HEK293T (cell line): ENCODE results near the gene DDIT3.
"Not testable (repeated sequence)": the region's sequence is repeated elsewhere in the genome, so short reads cannot be mapped to it uniquely, and the experiment has no call there.

Experiments used
- CTCF ChIA-PET: fragments of 350-600 bp; formaldehyde crosslinking; extraction: SDS; loops from one replicate; lab custom pipeline; 2021; ENCODE audit warnings: antibody characterized with exemption, inconsistent platforms; lab: Yijun Ruan, JAX
- POLR2A ChIA-PET: fragments of 350-600 bp; formaldehyde crosslinking; extraction: SDS; loops from one replicate; lab custom pipeline; 2020; ENCODE audit warnings: antibody characterized with exemption, inconsistent platforms; lab: Yijun Ruan, JAX
- DNase-seq: peaks from one replicate; pipeline ENCODE4 v3.0.0; 2012; ENCODE audit warnings: mixed read lengths; ENCODE audit errors: extremely low spot score
- ARNT ChIP-seq: fragments of 450-650 bp; IDR thresholded peaks from 2 replicates; pipeline ENCODE4 v1.6.1; 2017; ENCODE audit warnings: mild to moderate bottlenecking
- BHLHE40 ChIP-seq: fragments of 450-650 bp; IDR thresholded peaks from 2 replicates; pipeline ENCODE4 v1.6.1; 2016; ENCODE audit warnings: mild to moderate bottlenecking, moderate library complexity, borderline replicate concordance
- CTBP1 ChIP-seq: fragments of 450-650 bp; IDR thresholded peaks from 2 replicates; pipeline ENCODE4 v1.6.1; 2016; ENCODE audit warnings: borderline replicate concordance
- ELF4 ChIP-seq: fragments of 450-650 bp; IDR thresholded peaks from 2 replicates; pipeline ENCODE4 v1.6.1; 2017; ENCODE audit warnings: antibody characterized with exemption
- FOXA1 ChIP-seq: fragments of 450-650 bp; IDR thresholded peaks from 2 replicates; pipeline ENCODE4 v1.6.1; 2016; ENCODE audit warnings: mild to moderate bottlenecking
- FOXK2 ChIP-seq: fragments of 450-650 bp; IDR thresholded peaks from 2 replicates; pipeline ENCODE4 v1.6.1; 2016; ENCODE audit warnings: mild to moderate bottlenecking
- FOXM1 ChIP-seq: fragments of 450-650 bp; IDR thresholded peaks from 2 replicates; pipeline ENCODE4 v1.6.1; 2017; ENCODE audit warnings: mild to moderate bottlenecking, borderline replicate concordance
- HDGF ChIP-seq: fragments of 450-650 bp; IDR thresholded peaks from 2 replicates; pipeline ENCODE4 v1.6.1; 2017; ENCODE audit warnings: antibody characterized with exemption, borderline replicate concordance
- L3MBTL2 ChIP-seq: fragments of 450-650 bp; conservative IDR thresholded peaks from 2 replicates; pipeline ENCODE4 v1.6.1; 2016; ENCODE audit warnings: mild to moderate bottlenecking
- LEF1 ChIP-seq: fragments of 450-650 bp; IDR thresholded peaks from 2 replicates; pipeline ENCODE4 v1.6.1; 2017; ENCODE audit warnings: mild to moderate bottlenecking, borderline replicate concordance
- NFRKB ChIP-seq: fragments of 450-650 bp; IDR thresholded peaks from 2 replicates; pipeline ENCODE4 v1.6.1; 2016; ENCODE audit warnings: mild to moderate bottlenecking, moderate library complexity
- PKNOX1 ChIP-seq: fragments of 450-650 bp; IDR thresholded peaks from 2 replicates; pipeline ENCODE4 v1.6.1; 2016
- SP1 ChIP-seq: fragments of 450-650 bp; IDR thresholded peaks from 2 replicates; pipeline ENCODE4 v1.6.1; 2017
- SUZ12 ChIP-seq: fragments of 450-650 bp; IDR thresholded peaks from 2 replicates; pipeline ENCODE4 v1.6.1; 2016; ENCODE audit warnings: mild to moderate bottlenecking
- TARDBP ChIP-seq: fragments of 450-650 bp; IDR thresholded peaks from 2 replicates; pipeline ENCODE4 v1.6.1; 2016
- ZNF384 ChIP-seq: fragments of 450-650 bp; IDR thresholded peaks from 2 replicates; pipeline ENCODE4 v1.6.1; 2016

Gene DDIT3

DNA sequence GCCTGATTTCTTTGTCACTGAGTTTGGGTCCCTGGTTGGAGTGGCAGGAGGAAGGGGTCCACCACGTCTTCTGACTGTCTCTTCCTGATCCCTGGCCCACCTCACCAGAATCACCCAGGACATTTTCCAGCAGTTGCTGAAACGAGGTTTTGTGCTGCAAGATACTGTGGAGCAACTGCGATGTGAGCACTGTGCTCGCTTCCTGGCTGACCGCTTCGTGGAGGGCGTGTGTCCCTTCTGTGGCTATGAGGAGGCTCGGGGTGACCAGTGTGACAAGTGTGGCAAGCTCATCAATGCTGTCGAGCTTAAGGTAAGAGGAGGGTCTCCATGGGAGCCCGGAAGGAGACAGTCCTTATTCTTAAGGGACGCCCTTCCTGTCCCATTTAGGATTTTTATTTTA, 20.1 kb downstream of the DDIT3 start:
- no peak for TF ChIP-seq SP1
- TF ChIP-seq FOXM1, result no peak
- TF ChIP-seq ELF4, result no peak
- no peak for TF ChIP-seq BHLHE40
- no peak for TF ChIP-seq NFRKB
- no peak for TF ChIP-seq CTBP1
- no peak for TF ChIP-seq ARNT
- no peak for TF ChIP-seq FOXK2

GRCh38 chr12:57498571-57498970, 21.7 kb downstream of the DDIT3 start:
- DNase-seq, result no peak
- POLR2A ChIA-PET, result no interaction called here
- CTCF ChIA-PET, result no interaction called here
- no peak for TF ChIP-seq PKNOX1
- TF ChIP-seq ZNF384, result no peak
- TF ChIP-seq SUZ12, result no peak
- TF ChIP-seq FOXK2, result no peak
- no peak for TF ChIP-seq NFRKB
- TF ChIP-seq BHLHE40, result no peak
- TF ChIP-seq ARNT, result no peak
- no peak for TF ChIP-seq CTBP1
- no peak for TF ChIP-seq FOXA1
- no peak for TF ChIP-seq L3MBTL2
- TF ChIP-seq SP1, result no peak
- no peak for TF ChIP-seq LEF1
- TF ChIP-seq FOXM1, result no peak
- no peak for TF ChIP-seq TARDBP
- TF ChIP-seq ELF4, result no peak
- TF ChIP-seq HDGF, result no peak

More for the DNA sequence above, 20.1 kb downstream of the DDIT3 start:
- no peak for DNase-seq
- ChIA-PET POLR2A (interaction anchor here (0.6 to 1.4 kb wide), 2 partner anchors 10 to 34 kb away, joined by 3 read pairs; no protein-coding TSS in a partner anchor), CTCF (no interaction called here)

- CTCF ChIA-PET, result no interaction called here
- POLR2A ChIA-PET, result no interaction called here
- no peak for DNase-seq
- TF ChIP-seq NFRKB (no peak), HDGF (no peak), TARDBP (no peak), ARNT (no peak), LEF1 (no peak), FOXA1 (no peak), SUZ12 (no peak), SP1 (no peak), FOXM1 (no peak), ZNF384 (no peak), L3MBTL2 (no peak)
Observed at GRCh38 chr12:57498132-57498502, 22.2 kb downstream of the DDIT3 start.

- TF ChIP-seq PKNOX1 (no peak), FOXA1 (no peak), ZNF384 (no peak), SP1 (no peak), TARDBP (no peak), FOXK2 (no peak), FOXM1 (no peak), ELF4 (no peak), NFRKB (no peak), HDGF (no peak), CTBP1 (no peak), SUZ12 (no peak), BHLHE40 (no peak), L3MBTL2 (no peak), LEF1 (no peak), ARNT (no peak)
- ChIA-PET CTCF (no interaction called here), POLR2A (interaction anchor here (1.3 kb wide), 1 partner anchor 17 kb away, joined by 5 read pairs; no protein-coding TSS in a partner anchor)
- no peak for DNase-seq
Observed at GRCh38 chr12:57497223-57498131, 22.8 kb downstream of the DDIT3 start.

GRCh38 chr12:57496822-57497221, 23.5 kb downstream of the DDIT3 start:
- TF ChIP-seq SUZ12 (no peak), ZNF384 (no peak), BHLHE40 (no peak)
- ChIA-PET CTCF (interaction anchor here (0.8 kb wide), 1 partner anchor 9 kb away, joined by 3 read pairs; no protein-coding TSS in a partner anchor), POLR2A (interaction anchor here (1.3 kb wide), 1 partner anchor 18 kb away, joined by 5 read pairs; no protein-coding TSS in a partner anchor)
- no peak for DNase-seq

- POLR2A ChIA-PET, DNase-seq, CTCF ChIA-PET: not testable (repeated sequence)
Observed at GRCh38 chr12:57495051-57495701, 25.1 kb downstream of the DDIT3 start.
